Naive thymus-derived CD4-positive, alpha-beta T cell (primary cell): ENCODE results near the gene UBE4A. TPM values are rescaled to one million over a fixed set of nuclear protein-coding genes. Genes with fewer than 3 reads are reported as not detected.

Source experiments
- ATAC-seq: fragments of 150-1000 bp; cut with Tn5 transposase; 2 replicates; pipeline ENCODE4 v1.10.0; 2021; ENCODE audit warnings: mild to moderate bottlenecking, moderate library complexity
- CTCF ChIA-PET: fragments of 350-600 bp; sonication (Branson Sonifier 250); formaldehyde crosslinking; loops from one replicate; lab custom pipeline; 2021; ENCODE audit warnings: antibody characterized with exemption; lab: Charles Lee
- POLR2A ChIA-PET: fragments of 350-600 bp; sonication (Branson Sonifier 250); formaldehyde crosslinking; loops from one replicate; lab custom pipeline; 2021; ENCODE audit warnings: antibody characterized with exemption, inconsistent platforms; lab: Charles Lee
- DNase-seq, 9 donors: peaks; one replicate each; pipeline versions ENCODE4 v3.0.0 to v3.0.0-alpha.2; 2020 to 2022; ENCODE audit warnings: mixed read lengths in 1 of 9
- H3K27ac ChIP-seq: one replicate; pipeline ENCODE4 v1.7.0; 2013; ENCODE audit warnings: mild to moderate bottlenecking, low read depth, low read length, moderate library complexity
- H3K27me3 ChIP-seq, 2 donors: one replicate each; pipeline ENCODE4 v1.7.0; 2013; ENCODE audit warnings: low read length in 2 of 2, mild to moderate bottlenecking in 2 of 2, moderate library complexity in 2 of 2; ENCODE audit not compliant: control insufficient read depth in 2 of 2, insufficient read depth in 2 of 2
- H3K36me3 ChIP-seq, 3 experiments: 1 replicate in 2 of 3; 2 replicates in 1 of 3; pipeline ENCODE4 v1.7.0; 2013; ENCODE audit warnings: low read length in 3 of 3, mild to moderate bottlenecking in 3 of 3, moderate library complexity in 1 of 3; ENCODE audit not compliant: insufficient read depth in 3 of 3, control insufficient read depth in 2 of 3
- H3K4me1 ChIP-seq, 2 donors: one replicate each; pipeline ENCODE4 v1.7.0; 2013; ENCODE audit warnings: low read length in 2 of 2, mild to moderate bottlenecking in 2 of 2, moderate library complexity in 1 of 2; ENCODE audit not compliant: control insufficient read depth in 2 of 2, insufficient read depth in 2 of 2
- H3K4me3 ChIP-seq: 2 replicates; pipeline ENCODE4 v1.7.0; 2013; ENCODE audit warnings: mild to moderate bottlenecking, low read length
- H3K9me3 ChIP-seq, 3 experiments: 1 replicate in 2 of 3; 2 replicates in 1 of 3; pipeline ENCODE4 v1.7.0; 2013; ENCODE audit warnings: low read length in 3 of 3; ENCODE audit not compliant: control insufficient read depth in 2 of 3
- H3K27ac Mint-ChIP-seq, 9 donors: one replicate each; pipeline ENCODE4 v1.8.0; 2020 to 2022; ENCODE audit warnings: mixed read lengths in 9 of 9, mild to moderate bottlenecking in 8 of 9, moderate library complexity in 5 of 9, inconsistent platforms in 2 of 9
- H3K27me3 Mint-ChIP-seq, 5 donors: one replicate each; pipeline ENCODE4 v1.8.0; 2021 to 2022; ENCODE audit warnings: mixed read lengths in 5 of 5, mild to moderate bottlenecking in 1 of 5
- H3K36me3 Mint-ChIP-seq, 5 donors: one replicate each; pipeline ENCODE4 v1.8.0; 2020 to 2022; ENCODE audit warnings: mixed read lengths in 5 of 5, mild to moderate bottlenecking in 3 of 5, inconsistent platforms in 1 of 5
- H3K4me1 Mint-ChIP-seq, 7 donors: one replicate each; pipeline ENCODE4 v1.8.0; 2020 to 2022; ENCODE audit warnings: mixed read lengths in 7 of 7, mild to moderate bottlenecking in 3 of 7, inconsistent platforms in 1 of 7
- H3K4me3 Mint-ChIP-seq, 10 donors: one replicate each; pipeline ENCODE4 v1.8.0; 2020 to 2022; ENCODE audit warnings: mild to moderate bottlenecking in 10 of 10, mixed read lengths in 10 of 10, moderate library complexity in 6 of 10, inconsistent platforms in 2 of 10
- H3K9me3 Mint-ChIP-seq, 11 donors: one replicate each; pipeline ENCODE4 v1.8.0; 2020 to 2022; ENCODE audit warnings: mixed read lengths in 11 of 11, mild to moderate bottlenecking in 4 of 11, inconsistent platforms in 1 of 11, moderate library complexity in 1 of 11
- intact Hi-C, 2 donors: fragments of 100-400 bp; cut with micrococcal nuclease; formaldehyde crosslinking; loops; one replicate each; pipeline ENCODE4 v1.15.1; 2023
- polyA plus RNA-seq, 2 donors: library from polyadenylated mRNA; unstranded; fragments of 300-500 nt; fragmentation: Illumina TruSeq; gene quantifications; one replicate each; pipeline ENCODE4 v1.2.3, GENCODE V29; 2021
- total RNA-seq, 6 experiments: library from RNA in 5 of 6; stranded (reverse) in 5 of 6; gene quantifications; 1 replicate in 5 of 6; 2 replicates in 1 of 6; pipeline ENCODE4 v1.2.3 and lab custom pipeline; 2021 to 2026

Gene UBE4A
- total and polyA plus RNA-seq, 7 experiments from 2014 or later: 20.3 to 54.5 (median 39.0) TPM

DNA sequence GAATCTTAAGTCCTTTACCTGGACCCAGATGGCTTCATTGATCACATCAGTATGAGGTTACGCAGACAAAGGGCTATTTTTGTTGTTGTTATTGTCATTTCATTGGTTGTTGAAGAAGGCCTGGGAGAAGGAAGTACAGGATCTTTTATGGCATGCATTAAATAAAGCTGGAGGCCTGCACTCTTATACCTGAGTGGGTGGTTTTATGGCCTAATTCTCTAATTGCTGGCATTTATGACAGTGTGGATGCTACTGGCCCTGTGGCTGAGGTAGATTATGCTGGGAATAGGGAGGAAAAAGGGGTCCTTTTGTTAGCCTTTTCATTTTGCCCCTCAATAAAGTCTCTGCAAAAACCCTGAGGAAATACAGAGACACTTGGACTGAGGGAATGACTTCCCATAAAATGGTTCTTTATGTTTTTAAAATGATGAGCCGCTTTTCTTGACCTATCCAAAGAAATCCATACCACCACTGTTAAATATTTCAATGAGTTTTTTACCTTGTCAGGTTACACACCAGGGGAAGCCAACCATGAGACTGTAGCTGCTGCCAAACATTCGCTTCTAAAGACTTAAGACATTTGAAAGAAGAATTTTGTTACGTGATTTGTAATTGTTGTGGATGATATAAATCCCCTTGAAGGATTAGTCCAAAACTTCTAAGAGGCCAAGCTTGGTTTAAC lies 83.6 kb downstream of the UBE4A start:
- intact Hi-C loops: no loop called here
- Mint-ChIP-seq H3K36me3 (peaks cover 0 to 46% (median 11%) of the 10 kb centered on the region in 5 donors), H3K4me1 (peaks cover 75 to 97% (median 92%) of the 10 kb centered on the region in 7 donors), H3K27me3 (no peaks in the 10 kb centered on the region), H3K27ac (peak overlapping the region in 8 of 9 donors; percentile 11 to 99 (median 72)), H3K9me3 (peaks cover 0 to 3% (median 0%) of the 10 kb centered on the region in 11 donors), H3K4me3 (peak overlapping the region; percentile 8 to 96 (median 52))
- no peaks in the 10 kb centered on the region for H3K27me3 ChIP-seq
- POLR2A ChIA-PET: interaction anchor here (0.9 to 1.5 kb wide), 4 partner anchors 8 to 84 kb away, joined by 3 to 5 read pairs (median 4); partner anchors contain the start of gene UBE4A
- H3K36me3 ChIP-seq: peaks cover 0 to 10% (median 0%) of the 10 kb centered on the region in 3 experiments
- H3K4me3 ChIP-seq: no peak overlapping the region
- H3K9me3 ChIP-seq: no peaks in the 10 kb centered on the region
- H3K4me1 ChIP-seq: peaks cover 71 to 77% of the 10 kb centered on the region in 2 donors
- H3K27ac ChIP-seq: peak overlapping the region; percentile 45
- no peak for DNase-seq
- no peak for ATAC-seq
- CTCF ChIA-PET: no interaction called here

GRCh38 chr11:118443590-118444218 lies 84.3 kb downstream of the UBE4A start:
- DNase-seq: no peak

DNA sequence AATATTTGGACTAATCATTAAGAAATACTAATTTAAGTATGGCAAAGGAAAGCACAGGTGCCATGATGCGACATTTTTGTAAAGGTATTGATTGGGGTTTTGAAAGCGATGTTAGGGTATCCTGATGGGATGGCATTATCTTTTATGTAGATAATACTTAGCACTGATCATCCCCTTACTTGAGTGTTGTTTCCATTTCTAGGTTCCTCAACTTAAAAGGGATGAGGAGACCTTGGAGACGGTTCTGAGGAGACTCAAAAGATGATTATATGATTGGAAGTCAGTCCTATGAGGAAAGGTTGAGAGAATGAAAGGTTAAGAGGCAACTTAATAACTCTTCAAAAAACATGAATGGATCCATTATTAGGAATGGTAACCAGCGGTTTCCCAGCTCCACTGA lies 88.0 kb downstream of the UBE4A start:
- H3K4me3 ChIP-seq: no peak overlapping the region
- no peaks in the 10 kb centered on the region for H3K9me3 ChIP-seq
- no peaks in the 10 kb centered on the region for H3K27me3 ChIP-seq
- intact Hi-C loops: no loop called here
- DNase-seq (no peak), ATAC-seq (no peak)
- peak overlapping the region in 3 of 9 donors; percentile 0 to 72 (median 25) for H3K27ac Mint-ChIP-seq
- no peaks in the 10 kb centered on the region for H3K27me3 Mint-ChIP-seq
- peaks cover 0 to 3% (median 0%) of the 10 kb centered on the region in 11 donors for H3K9me3 Mint-ChIP-seq
- peak overlapping the region in 3 of 10 donors; percentile 24 to 48 (median 28) for H3K4me3 Mint-ChIP-seq
- ChIA-PET CTCF (interaction anchor here (1.1 kb wide), 1 partner anchor 152 kb away, joined by 4 read pairs; no protein-coding TSS in a partner anchor), POLR2A (interaction anchor here (0.6 to 1.7 kb wide), 4 partner anchors 8 to 83 kb away, joined by 3 to 8 read pairs (median 6); partner anchors contain the start of gene TMEM25)
- H3K4me1 Mint-ChIP-seq: peaks cover 55 to 84% (median 73%) of the 10 kb centered on the region in 7 donors
- peaks cover 0 to 45% (median 11%) of the 10 kb centered on the region in 5 donors for H3K36me3 Mint-ChIP-seq
- H3K27ac ChIP-seq: no peak overlapping the region
- H3K4me1 ChIP-seq: peaks cover 41 to 51% of the 10 kb centered on the region in 2 donors
- H3K36me3 ChIP-seq: peaks cover 0 to 16% (median 4%) of the 10 kb centered on the region in 3 experiments

More at GRCh38 chr11:118443590-118444218, 84.3 kb downstream of the UBE4A start:
- peaks cover 77 to 78% of the 10 kb centered on the region in 2 donors for H3K4me1 ChIP-seq
- no peaks in the 10 kb centered on the region for H3K9me3 ChIP-seq
- H3K27ac ChIP-seq: no peak overlapping the region
- H3K9me3 Mint-ChIP-seq: peaks cover 0 to 3% (median 0%) of the 10 kb centered on the region in 11 donors
- no peaks in the 10 kb centered on the region for H3K27me3 ChIP-seq
- peaks cover 73 to 99% (median 94%) of the 10 kb centered on the region in 7 donors for H3K4me1 Mint-ChIP-seq
- CTCF ChIA-PET: no interaction called here
- no peak overlapping the region for H3K4me3 ChIP-seq
- peaks cover 0 to 10% (median 0%) of the 10 kb centered on the region in 3 experiments for H3K36me3 ChIP-seq
- H3K4me3 Mint-ChIP-seq: peak overlapping the region in 9 of 10 donors; percentile 8 to 96 (median 54)
- H3K27me3 Mint-ChIP-seq: no peaks in the 10 kb centered on the region
- ATAC-seq: peak; percentile 50
- POLR2A ChIA-PET: interaction anchor here (0.9 to 1.3 kb wide), 3 partner anchors 9 to 84 kb away, joined by 3 to 5 read pairs (median 4); partner anchors contain the start of gene UBE4A
- peaks cover 0 to 47% (median 11%) of the 10 kb centered on the region in 5 donors for H3K36me3 Mint-ChIP-seq
- intact Hi-C loops: no loop called here
- peak overlapping the region in 7 of 9 donors; percentile 46 to 91 (median 71) for H3K27ac Mint-ChIP-seq

DNA sequence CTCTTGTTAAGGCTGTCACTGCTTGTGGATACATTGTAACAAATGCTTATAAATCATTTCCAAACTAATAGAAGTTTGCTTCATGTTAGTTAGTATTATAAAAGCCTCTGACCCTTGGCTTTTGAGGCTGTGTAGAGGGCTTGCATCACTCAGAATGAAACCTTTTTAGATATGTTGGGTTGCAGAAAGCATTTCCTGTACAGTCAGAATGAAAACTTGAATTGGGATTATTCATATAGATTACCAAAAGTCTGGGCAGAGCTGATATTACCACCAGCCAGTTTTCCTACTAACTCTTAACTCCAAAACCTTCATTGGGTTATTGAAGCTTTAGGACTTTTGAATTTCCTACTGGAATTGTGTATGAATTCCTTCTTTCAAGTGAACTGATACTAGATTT lies 88.9 kb downstream of the UBE4A start:
- intact Hi-C loops: loop anchor here (1.0 to 2.0 kb wide), 2 partner anchors 10 to 13 kb away; no protein-coding TSS in a partner anchor
- H3K27me3 Mint-ChIP-seq: no peaks in the 10 kb centered on the region
- no peak overlapping the region for H3K4me3 ChIP-seq
- H3K27ac Mint-ChIP-seq: peak overlapping the region in 1 of 9 donors; percentile 48
- ATAC-seq (no peak), DNase-seq (no peak)
- H3K27ac ChIP-seq: peak overlapping the region; percentile 14
- peaks cover 0 to 12% (median 4%) of the 10 kb centered on the region in 3 experiments for H3K36me3 ChIP-seq
- no peaks in the 10 kb centered on the region for H3K27me3 ChIP-seq
- peaks cover 0 to 47% (median 15%) of the 10 kb centered on the region in 5 donors for H3K36me3 Mint-ChIP-seq
- H3K4me3 Mint-ChIP-seq: peak overlapping the region in 2 of 10 donors; percentile 24 to 36
- ChIA-PET CTCF (interaction anchor here (1.1 kb wide), 1 partner anchor 153 kb away, joined by 4 read pairs; no protein-coding TSS in a partner anchor), POLR2A (interaction anchor here (0.6 to 1.7 kb wide), 5 partner anchors 9 to 670 kb away, joined by 3 to 8 read pairs (median 5); partner anchors contain the start of gene TMEM25)
- H3K9me3 ChIP-seq: no peaks in the 10 kb centered on the region
- H3K4me1 ChIP-seq: peaks cover 32 to 42% of the 10 kb centered on the region in 2 donors
- H3K4me1 Mint-ChIP-seq: peaks cover 57 to 82% (median 69%) of the 10 kb centered on the region in 7 donors
- peaks cover 0 to 3% (median 0%) of the 10 kb centered on the region in 11 donors for H3K9me3 Mint-ChIP-seq

Other genes with a start within 250 kb of the UBE4A start
- under 1 TPM in 1 of 5 experiments, not detected in 4; 0.19 TPM for gene SCN4B, start 206.8 kb upstream of the UBE4A start, total RNA-seq
- not detected for gene SCN4B, start 206.8 kb upstream of the UBE4A start, polyA plus RNA-seq
- gene SCN2B, start 183.0 kb upstream of the UBE4A start, total RNA-seq: not detected
- not detected for gene SCN2B, start 183.0 kb upstream of the UBE4A start, polyA plus RNA-seq
- 100 to 1,000 TPM in 3 of 5 experiments, 10 to 100 TPM in 2; 64.3 to 120 (median 118) TPM for gene JAML, start 134.6 kb upstream of the UBE4A start, total RNA-seq
- gene JAML, start 134.6 kb upstream of the UBE4A start, polyA plus RNA-seq: 100 to 1,000 TPM in 1 of 2 donors, 10 to 100 TPM in 1; 94.1 to 195 TPM
- gene MPZL3, start 107.2 kb upstream of the UBE4A start, total RNA-seq: 10 to 100 TPM; 13.3 to 17.4 (median 17.0) TPM
- 1 to 10 TPM; 3.6 to 4.6 TPM for gene MPZL3, start 107.2 kb upstream of the UBE4A start, polyA plus RNA-seq
- gene MPZL2, start 95.3 kb upstream of the UBE4A start, total RNA-seq: 1 to 10 TPM in 4 of 5 experiments, under 1 TPM in 1; 0.69 to 5.9 (median 1.6) TPM
- 1 to 10 TPM; 1.2 to 1.5 TPM for gene MPZL2, start 95.3 kb upstream of the UBE4A start, polyA plus RNA-seq
- 100 to 1,000 TPM; 392 to 706 (median 670) TPM for gene CD3E, start 54.9 kb upstream of the UBE4A start, total RNA-seq
- gene CD3E, start 54.9 kb upstream of the UBE4A start, polyA plus RNA-seq: 1,000 to 10,000 TPM in 1 of 2 donors, 100 to 1,000 TPM in 1; 987 to 1,286 TPM
- 100 to 1,000 TPM; 232 to 597 (median 352) TPM for gene CD3D, start 16.9 kb upstream of the UBE4A start, total RNA-seq
- gene CD3D, start 16.9 kb upstream of the UBE4A start, polyA plus RNA-seq: 1,000 to 10,000 TPM in 1 of 2 donors, 100 to 1,000 TPM in 1; 947 to 1,287 TPM
- 100 to 1,000 TPM; 122 to 220 (median 192) TPM for gene CD3G, start 15.3 kb upstream of the UBE4A start, total RNA-seq
- 100 to 1,000 TPM; 333 to 459 TPM for gene CD3G, start 15.3 kb upstream of the UBE4A start, polyA plus RNA-seq
- gene ATP5MG, start 42.0 kb downstream of the UBE4A start, total RNA-seq: 100 to 1,000 TPM; 140 to 241 (median 154) TPM
- gene ATP5MG, start 42.0 kb downstream of the UBE4A start, polyA plus RNA-seq: 100 to 1,000 TPM; 525 to 842 TPM
- gene KMT2A, start 76.9 kb downstream of the UBE4A start, total RNA-seq: 100 to 1,000 TPM; 140 to 192 (median 161) TPM
- gene KMT2A, start 76.9 kb downstream of the UBE4A start, polyA plus RNA-seq: 10 to 100 TPM; 19.6 to 32.9 TPM
- 1 to 10 TPM in 3 of 5 experiments, under 1 TPM in 2; 0.34 to 2.7 (median 1.1) TPM for gene TTC36, start 167.9 kb downstream of the UBE4A start, total RNA-seq
- 1 to 10 TPM in 1 of 2 donors, under 1 TPM in 1; 0.29 to 1.2 TPM for gene TTC36, start 167.9 kb downstream of the UBE4A start, polyA plus RNA-seq
- gene TMEM25, start 171.6 kb downstream of the UBE4A start, total RNA-seq: 10 to 100 TPM; 12.1 to 32.8 (median 27.6) TPM
- 10 to 100 TPM; 24.0 to 30.9 TPM for gene TMEM25, start 171.6 kb downstream of the UBE4A start, polyA plus RNA-seq
- gene IFT46, start 206.3 kb downstream of the UBE4A start, total RNA-seq: 10 to 100 TPM in 3 of 5 experiments, 1 to 10 TPM in 2; 5.4 to 16.6 (median 10.4) TPM
- 1 to 10 TPM; 6.7 to 7.0 TPM for gene IFT46, start 206.3 kb downstream of the UBE4A start, polyA plus RNA-seq
- gene ARCN1, start 212.8 kb downstream of the UBE4A start, total RNA-seq: 100 to 1,000 TPM in 3 of 5 experiments, 10 to 100 TPM in 2; 71.2 to 134 (median 115) TPM
- gene ARCN1, start 212.8 kb downstream of the UBE4A start, polyA plus RNA-seq: 100 to 1,000 TPM; 139 to 170 TPM
- gene PHLDB1, start 248.0 kb downstream of the UBE4A start, total RNA-seq: 1 to 10 TPM in 4 of 5 experiments, under 1 TPM in 1; 0.68 to 4.9 (median 3.0) TPM
- gene PHLDB1, start 248.0 kb downstream of the UBE4A start, polyA plus RNA-seq: under 1 TPM; 0.39 to 0.40 TPM